NT2/D1 (cell line): Measurements from ENCODE around the gene NLRC5.

Experiments
- YY1 ChIP-seq: IDR thresholded peaks from 2 replicates; pipeline ENCODE4 v1.6.1; 2011; ENCODE audit not compliant: insufficient read length, insufficient read depth
- ZNF274 ChIP-seq: IDR thresholded peaks from 2 replicates; pipeline ENCODE4 v1.6.1; 2011; ENCODE audit warnings: mild to moderate bottlenecking, low read depth, low read length

DNA sequence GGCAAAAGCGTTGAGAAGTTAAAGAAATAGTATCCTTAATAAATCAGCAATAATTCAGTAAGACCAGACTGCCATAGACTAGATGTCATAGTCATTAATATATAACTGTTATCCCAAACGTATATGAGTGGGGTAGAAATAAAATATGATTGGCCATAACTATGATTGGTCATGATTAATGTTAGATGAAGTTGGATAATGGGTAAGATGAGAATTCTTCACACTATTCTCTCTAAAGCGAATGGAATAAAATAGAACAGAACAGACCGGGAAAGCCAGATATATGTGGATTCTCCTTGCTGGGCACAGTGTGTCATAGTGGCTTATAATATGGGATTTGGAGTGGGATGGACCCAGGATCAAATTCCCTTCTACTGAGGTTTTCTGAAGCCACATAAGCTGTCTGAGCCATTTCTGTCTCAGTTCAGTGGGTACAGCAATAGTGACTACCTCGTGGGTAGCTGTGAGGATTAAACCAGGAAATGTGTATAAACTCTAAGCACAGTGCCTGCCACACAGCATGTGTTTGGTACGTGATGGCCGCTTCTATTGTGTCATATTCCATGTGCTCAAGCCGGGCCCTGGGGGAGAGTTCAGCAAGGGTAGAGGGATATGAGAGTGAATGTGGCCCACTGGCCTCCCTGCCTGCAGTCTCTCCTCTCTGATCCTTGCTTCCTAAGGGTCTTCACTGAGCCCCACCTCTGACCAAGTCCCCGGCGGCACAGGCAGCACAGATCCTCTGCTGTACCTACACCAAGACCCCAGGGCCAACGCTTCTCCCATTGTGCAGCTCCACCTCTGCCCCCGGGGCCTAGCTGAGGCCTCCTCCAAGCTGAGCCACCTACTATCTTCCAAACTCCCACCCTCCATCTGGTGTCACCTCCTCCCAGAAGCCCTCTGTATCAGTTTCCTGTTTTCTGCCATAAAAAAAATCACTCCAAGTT is 23.9 kb upstream of the NLRC5 start:
- TF ChIP-seq ZNF274 (no peak), YY1 (no peak)
